Keratinocyte (primary cell): ENCODE data around the gene HS3ST6.

Source experiments
- CTCF ChIP-seq, 3 experiments: IDR thresholded peaks in 1 of 3; conservative IDR thresholded peaks in 1 of 3; optimal IDR thresholded peaks in 1 of 3; 2 replicates in 2 of 3; 3 replicates in 1 of 3; pipeline versions ENCODE3 to v1.5.1; 2011; ENCODE audit warnings: low read length in 3 of 3, mild to moderate bottlenecking in 3 of 3, moderate library complexity in 2 of 3, control low read depth in 1 of 3, inconsistent platforms in 1 of 3; ENCODE audit not compliant: insufficient read depth in 2 of 3; ENCODE audit errors: extremely low read depth in 1 of 3
- EZH2 ChIP-seq: IDR thresholded peaks from one replicate; pipeline ENCODE4 v1.6.1; 2012; ENCODE audit warnings: inconsistent platforms, mild to moderate bottlenecking, low read length, moderate library complexity

GRCh38 chr16:1922357-1922756 lies 4.1 kb upstream of the HS3ST6 start:
- no peak for TF ChIP-seq CTCF (optimal IDR thresholded peaks at IDR 0.05 in 1 of 3, IDR thresholded peaks at IDR 0.05 in 1 of 3, conservative IDR thresholded peaks at IDR 0.05 in 1 of 3; ENCODE audit: extremely low read depth in 1 of 3, insufficient read depth in 2 of 3, low read length in 3 of 3)
- TF ChIP-seq EZH2 = no peak
